ENCODE measurements around the gene PRSS57.

The PRSS57 gene

DNA sequence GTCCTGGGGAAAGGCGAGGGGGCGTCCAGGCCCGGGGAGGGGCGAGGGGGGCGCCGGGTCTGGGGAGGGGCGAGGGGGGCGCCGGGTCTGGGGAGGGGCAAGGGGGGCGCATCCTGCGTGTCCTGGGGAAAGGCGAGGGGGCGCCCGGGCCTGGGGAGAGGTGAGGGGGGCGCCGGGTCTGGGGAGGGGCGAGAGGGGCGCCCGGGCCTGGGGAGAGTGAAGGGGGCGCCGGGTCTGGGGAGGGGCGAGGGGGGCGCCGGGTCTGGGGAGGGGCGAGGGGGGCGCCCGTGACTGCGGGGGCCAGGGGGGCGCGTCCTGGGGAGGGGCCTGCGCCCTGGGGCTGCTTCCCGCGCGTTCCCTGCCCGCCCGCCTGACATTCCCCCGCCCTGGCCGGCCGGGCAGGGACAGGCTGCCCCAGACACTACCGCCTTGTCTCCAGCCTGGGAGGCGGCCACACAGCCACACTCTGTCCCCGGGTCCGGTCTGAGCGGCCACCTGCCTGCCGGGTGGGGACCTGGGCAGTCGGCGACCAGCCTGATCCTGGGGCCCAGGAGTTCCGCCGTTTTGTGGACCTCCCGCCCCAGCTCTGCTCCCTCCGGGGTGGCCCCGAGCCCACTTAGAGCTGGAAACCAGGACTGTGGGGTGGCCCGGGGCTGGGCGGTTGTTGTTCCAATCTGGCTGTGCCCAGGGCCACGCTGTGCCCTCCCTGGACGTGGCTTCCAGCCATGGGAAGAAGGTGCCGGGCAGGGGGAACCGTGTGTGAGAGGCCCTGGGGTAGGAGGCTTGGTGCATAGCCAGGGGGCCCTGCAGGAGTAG is 25.3 kb upstream of the PRSS57 start:
- no peak for TF ChIP-seq ZFX (IDR thresholded peaks at IDR 0.05)
- TF ChIP-seq, protein P1, sequence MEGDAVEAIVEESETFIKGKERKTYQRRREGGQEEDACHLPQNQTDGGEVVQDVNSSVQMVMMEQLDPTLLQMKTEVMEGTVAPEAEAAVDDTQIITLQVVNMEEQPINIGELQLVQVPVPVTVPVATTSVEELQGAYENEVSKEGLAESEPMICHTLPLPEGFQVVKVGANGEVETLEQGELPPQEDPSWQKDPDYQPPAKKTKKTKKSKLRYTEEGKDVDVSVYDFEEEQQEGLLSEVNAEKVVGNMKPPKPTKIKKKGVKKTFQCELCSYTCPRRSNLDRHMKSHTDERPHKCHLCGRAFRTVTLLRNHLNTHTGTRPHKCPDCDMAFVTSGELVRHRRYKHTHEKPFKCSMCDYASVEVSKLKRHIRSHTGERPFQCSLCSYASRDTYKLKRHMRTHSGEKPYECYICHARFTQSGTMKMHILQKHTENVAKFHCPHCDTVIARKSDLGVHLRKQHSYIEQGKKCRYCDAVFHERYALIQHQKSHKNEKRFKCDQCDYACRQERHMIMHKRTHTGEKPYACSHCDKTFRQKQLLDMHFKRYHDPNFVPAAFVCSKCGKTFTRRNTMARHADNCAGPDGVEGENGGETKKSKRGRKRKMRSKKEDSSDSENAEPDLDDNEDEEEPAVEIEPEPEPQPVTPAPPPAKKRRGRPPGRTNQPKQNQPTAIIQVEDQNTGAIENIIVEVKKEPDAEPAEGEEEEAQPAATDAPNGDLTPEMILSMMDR (conservative IDR thresholded peaks at IDR 0.05) = no peak
- H3K27ac ChIP-seq = no peak overlapping the region

DNA sequence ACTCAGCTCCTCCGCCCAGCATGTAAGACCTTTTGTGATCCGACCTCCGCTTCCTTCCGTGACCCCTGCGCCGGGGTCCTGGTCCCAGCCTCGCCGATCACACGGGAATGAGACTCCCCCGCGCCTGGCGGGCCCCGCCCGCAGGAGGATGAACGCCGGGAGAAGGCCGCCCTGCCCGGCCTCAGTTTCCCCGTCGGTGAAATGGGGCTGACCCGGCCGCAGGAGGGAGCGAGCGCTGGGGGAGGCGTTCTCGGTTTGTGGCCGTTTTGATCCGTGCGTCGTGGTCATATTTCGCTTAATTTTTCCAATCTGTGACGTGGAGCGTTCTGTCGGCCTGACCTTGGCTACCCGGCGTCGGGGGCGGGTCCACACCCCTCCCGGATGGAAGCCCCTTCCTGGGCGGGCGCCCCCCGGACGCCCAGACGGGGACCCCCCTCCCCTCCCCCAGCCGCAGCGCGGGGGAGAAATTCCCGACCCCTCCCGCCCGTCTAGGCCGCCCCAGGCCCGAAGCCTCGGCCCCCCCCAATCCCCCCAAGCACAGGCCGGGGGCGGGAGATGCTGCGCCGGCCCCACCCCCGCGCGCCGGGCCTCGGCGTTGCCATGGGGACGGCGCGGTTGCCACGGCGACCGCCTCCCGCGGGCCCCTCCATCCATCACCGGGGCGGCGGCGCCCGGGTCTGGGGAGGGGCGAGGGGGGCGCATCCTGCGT is 24.5 kb upstream of the PRSS57 start:
- H3K27ac ChIP-seq = no peak overlapping the region

DNA sequence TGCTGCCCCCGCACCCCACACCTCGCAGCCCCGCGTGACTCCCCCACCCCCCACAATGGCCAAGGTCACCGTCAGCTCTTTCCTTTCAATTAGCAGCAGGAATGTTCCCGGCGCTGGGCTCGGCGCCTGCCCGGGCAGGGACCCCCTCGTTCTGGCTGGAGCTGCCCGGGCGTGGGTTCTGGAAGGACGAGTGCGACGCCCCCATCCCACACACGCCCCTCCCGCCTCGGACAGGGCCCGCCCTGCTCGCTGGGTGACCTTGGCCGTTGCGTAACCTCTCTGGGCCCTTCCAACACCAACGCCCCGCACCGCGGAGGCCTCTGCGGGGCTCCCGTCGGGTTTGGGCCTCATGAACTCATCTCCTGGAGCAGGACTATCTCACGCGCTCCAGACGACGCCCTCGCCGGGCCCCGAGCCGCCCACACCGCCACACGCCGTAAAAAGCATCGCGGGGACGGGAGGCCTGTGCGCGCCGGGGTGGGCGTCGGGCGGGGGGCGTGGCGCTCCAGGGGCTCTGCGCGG is 23.8 kb upstream of the PRSS57 start:
- TF ChIP-seq ZFX (IDR thresholded peaks at IDR 0.05) = no peak
- TF ChIP-seq, protein P1 (conservative IDR thresholded peaks at IDR 0.05) = no peak
- H3K27ac ChIP-seq = no peak overlapping the region

More for the DNA sequence above, 24.5 kb upstream of the PRSS57 start:
- no peak for TF ChIP-seq ZFX (IDR thresholded peaks at IDR 0.05)
- TF ChIP-seq, protein P1 (conservative IDR thresholded peaks at IDR 0.05) = no peak

DNA sequence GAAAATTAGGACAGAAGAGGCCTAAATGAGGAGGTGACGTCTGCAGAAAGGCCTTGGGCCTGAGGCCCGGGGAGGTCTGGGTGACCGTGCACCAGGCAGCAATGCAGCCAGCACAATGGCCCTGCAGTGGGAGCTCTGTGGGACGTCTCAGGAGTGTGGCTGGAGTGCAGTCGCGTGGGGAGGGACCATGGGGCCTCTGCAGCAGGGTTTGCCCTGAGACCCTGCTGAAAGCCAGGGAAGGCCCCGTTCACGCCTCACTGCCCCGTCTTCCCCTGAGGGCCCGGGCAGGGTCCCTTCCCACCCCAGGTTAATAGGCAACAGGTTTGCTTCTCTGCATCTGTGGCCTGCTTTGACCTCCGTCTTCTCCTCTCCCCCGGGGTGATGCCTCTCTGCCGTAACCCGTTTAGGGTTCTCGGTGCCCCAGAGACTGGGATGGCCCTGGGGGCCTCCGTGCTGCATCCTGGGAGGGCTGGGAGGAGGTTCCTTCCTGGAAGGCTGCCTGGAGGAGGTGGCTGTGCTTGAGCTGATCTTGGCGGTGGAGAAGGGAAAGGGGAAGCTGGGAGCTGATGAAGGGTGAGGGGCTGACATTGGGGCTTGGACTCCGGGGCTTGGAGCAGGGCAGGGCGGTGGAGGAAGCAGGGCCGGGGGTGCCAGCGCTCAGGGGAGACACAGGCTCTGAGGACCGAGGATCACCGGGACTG is 23.1 kb upstream of the PRSS57 start:
- TF ChIP-seq, protein P1 (conservative IDR thresholded peaks at IDR 0.05) = no peak
- no peak for TF ChIP-seq ZFX (IDR thresholded peaks at IDR 0.05)
- no peak overlapping the region for H3K27ac ChIP-seq

DNA sequence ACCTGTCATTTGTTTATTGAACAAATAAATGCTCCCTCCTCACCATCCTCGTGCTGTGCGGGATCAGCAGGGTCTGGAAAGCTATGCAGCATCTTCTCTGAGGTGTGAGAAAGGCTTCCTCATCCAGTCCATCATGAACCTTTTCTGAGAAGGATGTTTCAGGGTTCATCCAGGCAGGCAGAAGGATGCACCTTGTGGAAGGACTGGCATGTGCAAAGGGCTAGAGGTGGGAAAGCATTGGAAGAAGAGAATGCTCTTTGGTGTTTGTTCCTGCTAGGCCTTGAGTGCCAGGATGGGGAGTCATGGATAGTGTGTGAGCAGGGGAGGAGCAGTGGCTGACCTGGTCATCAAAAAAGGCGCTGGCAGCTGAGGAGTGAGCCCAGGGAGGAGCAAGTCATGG is 20.1 kb upstream of the PRSS57 start:
- TF ChIP-seq ZFX (IDR thresholded peaks at IDR 0.05) = no peak
- TF ChIP-seq, protein P1 (conservative IDR thresholded peaks at IDR 0.05) = no peak
- no peak overlapping the region for H3K27ac ChIP-seq

DNA sequence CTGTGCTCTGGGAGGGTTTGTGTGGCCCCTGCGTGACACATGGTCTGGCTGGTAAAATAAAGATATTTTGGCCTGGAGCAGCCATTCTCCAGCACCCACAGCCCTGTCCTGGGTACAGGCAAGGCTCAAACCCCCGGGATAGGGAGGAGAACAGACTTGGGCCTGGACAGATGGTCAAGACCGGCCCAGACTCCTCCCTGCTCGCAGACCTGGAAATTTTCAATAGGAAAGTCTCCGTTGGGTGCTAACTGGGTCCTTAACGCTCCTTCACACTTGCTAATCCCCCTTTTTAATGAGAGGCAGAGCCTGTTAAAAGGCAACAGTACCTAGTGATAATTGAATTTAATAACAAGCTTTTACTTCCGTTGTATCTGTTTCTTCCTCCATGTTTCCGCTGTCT is 16.0 kb upstream of the PRSS57 start:
- TF ChIP-seq ZFX (IDR thresholded peaks at IDR 0.05) = no peak
- TF ChIP-seq, protein P1 (conservative IDR thresholded peaks at IDR 0.05) = no peak

More for the DNA sequence above, 16.0 kb upstream of the PRSS57 start:
- H3K27ac ChIP-seq = no peak overlapping the region

Measured in C4-2B (cell line).